Limb (tissue), 2 donors: ENCODE measurements around the gene IQGAP3.

Experiments
- DNase-seq, 2 donors: peaks; one replicate each; pipeline ENCODE4 v3.0.0-alpha.2; 2016; ENCODE audit errors: extremely low spot score in 2 of 2

Gene IQGAP3

GRCh38 chr1:156484480-156485058 is 87.8 kb downstream of the IQGAP3 start:
- no peak for DNase-seq

- no peak for DNase-seq
Measured at GRCh38 chr1:156483397-156483796, 89.0 kb downstream of the IQGAP3 start.

GRCh38 chr1:156482276-156482675 is 90.1 kb downstream of the IQGAP3 start:
- no peak for DNase-seq

- DNase-seq = no peak
Measured at GRCh38 chr1:156481527-156481926, 90.8 kb downstream of the IQGAP3 start.

- peak in 1 of 2 donors; percentile 77 for DNase-seq
Measured at GRCh38 chr1:156480411-156481192, 91.8 kb downstream of the IQGAP3 start.

- no peak for DNase-seq
Measured at GRCh38 chr1:156480016-156480370, 92.4 kb downstream of the IQGAP3 start.

- DNase-seq = no peak
Measured at GRCh38 chr1:156479093-156480015, 93.0 kb downstream of the IQGAP3 start.

GRCh38 chr1:156478250-156478627 is 94.1 kb downstream of the IQGAP3 start:
- DNase-seq = no peak

- no peak for DNase-seq
Measured at GRCh38 chr1:156477526-156478249, 94.7 kb downstream of the IQGAP3 start.

GRCh38 chr1:156476501-156477298 is 95.7 kb downstream of the IQGAP3 start:
- DNase-seq = no peak

- DNase-seq = no peak
Measured at GRCh38 chr1:156475568-156476500, 96.5 kb downstream of the IQGAP3 start.
